BE2C (cell line): Measurements from ENCODE around the gene L3MBTL2.
"Not testable (repeated sequence)": the region's sequence is repeated elsewhere in the genome, so short reads cannot be mapped to it uniquely, and the experiment has no call there.

Experiments
- DNase-seq: peaks from one replicate; pipeline ENCODE4 v3.0.0-alpha.2; 2020
- H3K27me3 ChIP-seq: fragments of 250-450 bp; sonication (Bioruptor Pico); 2 replicates; pipeline ENCODE4 v1.5.1; 2020; ENCODE audit warnings: mild to moderate bottlenecking
- H3K36me3 ChIP-seq: fragments of 250-450 bp; sonication (Bioruptor Pico); 2 replicates; pipeline ENCODE4 v1.5.1; 2020; ENCODE audit warnings: mild to moderate bottlenecking
- H3K4me1 ChIP-seq: fragments of 250-450 bp; sonication (Bioruptor Pico); 2 replicates; pipeline ENCODE4 v1.5.1; 2020
- H3K4me3 ChIP-seq: 2 replicates; pipeline ENCODE4 v1.5.1; 2011; ENCODE audit warnings: low read depth, low read length
- H3K9me3 ChIP-seq: fragments of 250-450 bp; sonication (Bioruptor Pico); 2 replicates; pipeline ENCODE4 v1.5.1; 2020
- CTCF ChIP-seq: IDR thresholded peaks from 2 replicates; pipeline ENCODE4 v1.5.1; 2012; ENCODE audit warnings: mild to moderate bottlenecking, low read depth, low read length

L3MBTL2 gene

GRCh38 chr22:41249442-41249841, 44.3 kb downstream of the L3MBTL2 start:
- H3K36me3 ChIP-seq, result peaks cover 89% of the 10 kb centered on the region
- TF ChIP-seq CTCF, result no peak

GRCh38 chr22:41250127-41250526, 45.0 kb downstream of the L3MBTL2 start:
- TF ChIP-seq CTCF, result no peak

More at GRCh38 chr22:41249442-41249841, 44.3 kb downstream of the L3MBTL2 start:
- no peaks in the 10 kb centered on the region for H3K4me1 ChIP-seq
- H3K9me3 ChIP-seq, result no peaks in the 10 kb centered on the region
- no peak overlapping the region for H3K4me3 ChIP-seq
- DNase-seq, result no peak
- H3K27me3 ChIP-seq, result no peaks in the 10 kb centered on the region

GRCh38 chr22:41252365-41252764, 47.3 kb downstream of the L3MBTL2 start:
- no peak overlapping the region for H3K4me3 ChIP-seq
- H3K36me3 ChIP-seq, result peaks cover 93% of the 10 kb centered on the region
- H3K27me3 ChIP-seq, result no peaks in the 10 kb centered on the region
- H3K4me1 ChIP-seq, result no peaks in the 10 kb centered on the region
- no peak for TF ChIP-seq CTCF
- DNase-seq, result no peak
- no peaks in the 10 kb centered on the region for H3K9me3 ChIP-seq

More at GRCh38 chr22:41250127-41250526, 45.0 kb downstream of the L3MBTL2 start:
- H3K4me1 ChIP-seq, result no peaks in the 10 kb centered on the region
- peaks cover 93% of the 10 kb centered on the region for H3K36me3 ChIP-seq
- H3K27me3 ChIP-seq, result no peaks in the 10 kb centered on the region
- H3K9me3 ChIP-seq, result no peaks in the 10 kb centered on the region
- DNase-seq, result no peak
- no peak overlapping the region for H3K4me3 ChIP-seq

GRCh38 chr22:41254230-41254629, 49.1 kb downstream of the L3MBTL2 start:
- Histone ChIP-seq H3K4me1 (no peaks in the 10 kb centered on the region), H3K27me3 (no peaks in the 10 kb centered on the region), H3K36me3 (peaks cover 94% of the 10 kb centered on the region), H3K9me3 (no peaks in the 10 kb centered on the region), H3K4me3 (no peak overlapping the region)
- no peak for TF ChIP-seq CTCF
- DNase-seq, result no peak

GRCh38 chr22:41256254-41257253, 51.4 kb downstream of the L3MBTL2 start:
- no peak overlapping the region for H3K4me3 ChIP-seq
- TF ChIP-seq CTCF, result no peak
- no peaks in the 10 kb centered on the region for H3K4me1 ChIP-seq
- H3K36me3 ChIP-seq, result peaks cover 93% of the 10 kb centered on the region
- no peaks in the 10 kb centered on the region for H3K27me3 ChIP-seq
- no peaks in the 10 kb centered on the region for H3K9me3 ChIP-seq
- no peak for DNase-seq

- Histone ChIP-seq H3K4me1 (no peaks in the 10 kb centered on the region), H3K4me3 (no peak overlapping the region), H3K27me3 (no peaks in the 10 kb centered on the region), H3K9me3 (no peaks in the 10 kb centered on the region), H3K36me3 (peaks cover 94% of the 10 kb centered on the region)
- TF ChIP-seq CTCF, result no peak
- DNase-seq, result no peak
Observed at GRCh38 chr22:41257696-41258095, 52.6 kb downstream of the L3MBTL2 start.

- not testable (repeated sequence) for H3K27me3 ChIP-seq
Observed at GRCh38 chr22:41259756-41260155, 54.6 kb downstream of the L3MBTL2 start.

More at GRCh38 chr22:41259756-41260155, 54.6 kb downstream of the L3MBTL2 start:
- H3K9me3 ChIP-seq, H3K4me1 ChIP-seq, H3K4me3 ChIP-seq, DNase-seq: not testable (repeated sequence)
- peaks cover 96% of the 10 kb centered on the region for H3K36me3 ChIP-seq
